ENCODE data around the gene TYRO3.
"Not testable (repeated sequence)": the region's sequence is repeated elsewhere in the genome, so short reads cannot be mapped to it uniquely, and the experiment has no call there.

DNA sequence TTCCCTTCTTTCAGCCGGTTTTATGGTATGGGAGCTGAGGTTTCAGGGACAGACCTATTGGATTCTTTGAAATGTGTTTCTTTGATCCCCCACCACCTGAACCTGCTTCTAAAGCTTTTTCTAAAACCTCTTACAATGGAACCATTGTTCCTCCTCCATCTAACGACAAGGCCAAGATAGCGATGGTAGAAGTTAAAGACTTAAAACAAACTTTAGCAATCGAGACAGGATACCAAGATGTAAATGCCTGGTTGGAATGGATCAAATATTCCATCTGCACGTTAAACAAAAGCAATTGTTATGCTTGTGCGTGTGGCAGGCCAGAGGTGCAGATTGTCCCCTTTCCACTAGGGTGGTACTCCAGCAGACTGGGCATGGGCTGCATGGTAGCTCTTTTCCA is 32.2 kb downstream of the TYRO3 start:
- TF ChIP-seq ZNF565 (CRISPR knock-in tag; conservative IDR thresholded peaks at IDR 0.05; ENCODE audit: low read depth); ZFP30 (CRISPR knock-in tag; IDR thresholded peaks at IDR 0.05); SNAI2 (CRISPR knock-in tag; IDR thresholded peaks at IDR 0.05); ARNTL (CRISPR knock-in tag; IDR thresholded peaks at IDR 0.05; ENCODE audit: borderline replicate concordance, low read depth); OSR1 (CRISPR knock-in tag; IDR thresholded peaks at IDR 0.05); ZFP3 (CRISPR knock-in tag; IDR thresholded peaks at IDR 0.05); ZC3H10 (CRISPR knock-in tag; IDR thresholded peaks at IDR 0.05): not testable (repeated sequence)
- TF ChIP-seq, protein P1, sequence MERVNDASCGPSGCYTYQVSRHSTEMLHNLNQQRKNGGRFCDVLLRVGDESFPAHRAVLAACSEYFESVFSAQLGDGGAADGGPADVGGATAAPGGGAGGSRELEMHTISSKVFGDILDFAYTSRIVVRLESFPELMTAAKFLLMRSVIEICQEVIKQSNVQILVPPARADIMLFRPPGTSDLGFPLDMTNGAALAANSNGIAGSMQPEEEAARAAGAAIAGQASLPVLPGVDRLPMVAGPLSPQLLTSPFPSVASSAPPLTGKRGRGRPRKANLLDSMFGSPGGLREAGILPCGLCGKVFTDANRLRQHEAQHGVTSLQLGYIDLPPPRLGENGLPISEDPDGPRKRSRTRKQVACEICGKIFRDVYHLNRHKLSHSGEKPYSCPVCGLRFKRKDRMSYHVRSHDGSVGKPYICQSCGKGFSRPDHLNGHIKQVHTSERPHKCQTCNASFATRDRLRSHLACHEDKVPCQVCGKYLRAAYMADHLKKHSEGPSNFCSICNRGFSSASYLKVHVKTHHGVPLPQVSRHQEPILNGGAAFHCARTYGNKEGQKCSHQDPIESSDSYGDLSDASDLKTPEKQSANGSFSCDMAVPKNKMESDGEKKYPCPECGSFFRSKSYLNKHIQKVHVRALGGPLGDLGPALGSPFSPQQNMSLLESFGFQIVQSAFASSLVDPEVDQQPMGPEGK (CRISPR knock-in tag; IDR thresholded peaks at IDR 0.05; ENCODE audit: borderline replicate concordance), result not testable (repeated sequence)
- TF ChIP-seq, protein P2, sequence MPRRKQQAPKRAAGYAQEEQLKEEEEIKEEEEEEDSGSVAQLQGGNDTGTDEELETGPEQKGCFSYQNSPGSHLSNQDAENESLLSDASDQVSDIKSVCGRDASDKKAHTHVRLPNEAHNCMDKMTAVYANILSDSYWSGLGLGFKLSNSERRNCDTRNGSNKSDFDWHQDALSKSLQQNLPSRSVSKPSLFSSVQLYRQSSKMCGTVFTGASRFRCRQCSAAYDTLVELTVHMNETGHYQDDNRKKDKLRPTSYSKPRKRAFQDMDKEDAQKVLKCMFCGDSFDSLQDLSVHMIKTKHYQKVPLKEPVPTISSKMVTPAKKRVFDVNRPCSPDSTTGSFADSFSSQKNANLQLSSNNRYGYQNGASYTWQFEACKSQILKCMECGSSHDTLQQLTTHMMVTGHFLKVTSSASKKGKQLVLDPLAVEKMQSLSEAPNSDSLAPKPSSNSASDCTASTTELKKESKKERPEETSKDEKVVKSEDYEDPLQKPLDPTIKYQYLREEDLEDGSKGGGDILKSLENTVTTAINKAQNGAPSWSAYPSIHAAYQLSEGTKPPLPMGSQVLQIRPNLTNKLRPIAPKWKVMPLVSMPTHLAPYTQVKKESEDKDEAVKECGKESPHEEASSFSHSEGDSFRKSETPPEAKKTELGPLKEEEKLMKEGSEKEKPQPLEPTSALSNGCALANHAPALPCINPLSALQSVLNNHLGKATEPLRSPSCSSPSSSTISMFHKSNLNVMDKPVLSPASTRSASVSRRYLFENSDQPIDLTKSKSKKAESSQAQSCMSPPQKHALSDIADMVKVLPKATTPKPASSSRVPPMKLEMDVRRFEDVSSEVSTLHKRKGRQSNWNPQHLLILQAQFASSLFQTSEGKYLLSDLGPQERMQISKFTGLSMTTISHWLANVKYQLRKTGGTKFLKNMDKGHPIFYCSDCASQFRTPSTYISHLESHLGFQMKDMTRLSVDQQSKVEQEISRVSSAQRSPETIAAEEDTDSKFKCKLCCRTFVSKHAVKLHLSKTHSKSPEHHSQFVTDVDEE (CRISPR knock-in tag; IDR thresholded peaks at IDR 0.05), result not testable (repeated sequence)

All from SK-N-SH treated with all-trans-retinoic acid at 6 μM for 48 hours (cell line).